Measurements from ENCODE around the gene GABPB1. TPM values are rescaled to one million over a fixed set of nuclear protein-coding genes. Genes with fewer than 3 reads are reported as not detected.

Gene GABPB1
- total and polyA plus RNA-seq, 2 of the 13 experiments (the other 11 are each of a cell fraction or from before 2014, with no cell fraction given) = 17.5 to 39.5 TPM

GRCh38 chr15:50265620-50266019 lies 89.4 kb downstream of the GABPB1 start, which contains the start of gene HDC (continued):
- TF ChIP-seq ZNF143 (CRISPR knock-in tag; IDR thresholded peaks at IDR 0.05) (no peak), NAIF1 (CRISPR knock-in tag; IDR thresholded peaks at IDR 0.05; ENCODE audit: borderline replicate concordance) (no peak), ARID2 (CRISPR knock-in tag; IDR thresholded peaks at IDR 0.05; ENCODE audit: borderline replicate concordance) (no peak), TBP (CRISPR knock-in tag; IDR thresholded peaks at IDR 0.05) (no peak), ZNF501 (CRISPR knock-in tag; IDR thresholded peaks at IDR 0.05) (no peak), ZBTB33 (CRISPR knock-in tag; IDR thresholded peaks at IDR 0.05) (no peak)

- no peak for ATAC-seq
- Histone ChIP-seq H3K27me3 (ENCODE audit: control insufficient read depth in 1 of 2, insufficient read depth in 2 of 2, low read length in 2 of 2) (no peaks in the 10 kb centered on the region; a peak in 1 of 5 replicates), H4K20me1 (ENCODE audit: insufficient read depth, low read length) (no peaks in the 10 kb centered on the region), H3K4me2 (ENCODE audit: low read depth, low read length) (no peak overlapping the region), H3K79me2 (ENCODE audit: insufficient read depth, low read length) (no peaks in the 10 kb centered on the region), H3K9ac (ENCODE audit: insufficient read depth, low read depth, low read length) (no peak overlapping the region), H3K27ac (ENCODE audit: extremely low read length, insufficient read depth, low read length) (no peak overlapping the region), H3K36me3 (replicated peaks in 1 of 2; ENCODE audit: control insufficient read depth in 1 of 2, insufficient read depth in 2 of 2, low read length in 2 of 2) (no peaks in the 10 kb centered on the region), H3K4me3 (replicated peaks in 1 of 3; ENCODE audit: insufficient read depth in 1 of 3, low read depth in 2 of 3, low read length in 3 of 3) (no peak overlapping the region), H3K9me3 (ENCODE audit: low read length) (no peaks in the 10 kb centered on the region), H2AFZ (ENCODE audit: low read length) (no peak overlapping the region), H3K4me1 (ENCODE audit: insufficient read depth, low read length) (peaks cover 13% of the 10 kb centered on the region)
- BruUV-seq (replicated peaks) = no TSS peak
- FAIRE-seq = no peak
- 82% methylated on average over 4 of the region's 4 CpGs for WGBS (ENCODE audit: low lambda C conversion rate)
- in situ Hi-C loops (cut with HindIII; ENCODE audit: extremely low pct_ligation_motif_present, low pct_unique_long_range_greater_than_20kb) (no loop called here), intact Hi-C loops (cut with micrococcal nuclease; ENCODE audit: unreplicated experiment) (no loop called here)
- ChIA-PET POLR2A (no interaction called here), CTCF (ENCODE audit: low intra/inter-chr PET ratio, low total read pairs) (no interaction called here)
- DNase-seq (ENCODE audit: low spot score) = no peak
- TF ChIP-seq MNT (IDR thresholded peaks at IDR 0.05) (no peak), THYN1 (CRISPR knock-in tag; IDR thresholded peaks at IDR 0.05; ENCODE audit: borderline replicate concordance, low read depth) (no peak), ZXDC (CRISPR knock-in tag; IDR thresholded peaks at IDR 0.05) (no peak), ZNF296 (CRISPR knock-in tag; conservative IDR thresholded peaks at IDR 0.05) (no peak), ZFP37 (CRISPR knock-in tag; IDR thresholded peaks at IDR 0.05; ENCODE audit: borderline replicate concordance) (no peak), ZNF883 (CRISPR knock-in tag; IDR thresholded peaks at IDR 0.05; ENCODE audit: not compliant biosample characterization) (no peak), ZNF317 (CRISPR knock-in tag; IDR thresholded peaks at IDR 0.05) (no peak), TFDP1 (CRISPR knock-in tag; IDR thresholded peaks at IDR 0.05; ENCODE audit: borderline replicate concordance) (no peak), ZNF790 (CRISPR knock-in tag; IDR thresholded peaks at IDR 0.05; ENCODE audit: borderline replicate concordance) (no peak), ZMAT5 (CRISPR knock-in tag; IDR thresholded peaks at IDR 0.05; ENCODE audit: borderline replicate concordance, low read depth) (no peak)
These were observed 92.5 kb downstream of the GABPB1 start for GRCh38 chr15:50262533-50262932.

Data from HepG2 (cell line).